IMR-90 (cell line): ENCODE results near the gene BMP2K. TPM values are rescaled to one million over a fixed set of nuclear protein-coding genes. Genes with fewer than 3 reads are reported as not detected.

Source experiments
- ATAC-seq: fragments of 200-7000 bp; cut with Tn5 transposase; 2 replicates; pipeline ENCODE4 v1.9.1; 2020; ENCODE audit warnings: low read depth, mild to moderate bottlenecking, moderate library complexity
- BruUV-seq: library from RNA; stranded (reverse); fragments of 400-500 nt; replicated peaks from 2 replicates; lab custom pipeline; 2021; lab: Mats Ljungman, UMichigan
- CTCF ChIA-PET: fragments of 300-600 bp; formaldehyde crosslinking; extraction: SDS; loops from one replicate; lab custom pipeline; 2021; ENCODE audit warnings: antibody characterized with exemption; lab: Yijun Ruan, JAX
- POLR2A ChIA-PET: fragments of 300-600 bp; sonication (Branson Sonifier 250); formaldehyde crosslinking; loops from one replicate; lab custom pipeline; 2022; ENCODE audit warnings: antibody characterized with exemption; ENCODE audit not compliant: unreplicated experiment; lab: Charles Lee
- DNase-seq: peaks from one replicate; pipeline ENCODE4 v3.0.0; 2013
- H2AFZ ChIP-seq: replicated peaks from 2 replicates; pipeline ENCODE3; 2013; ENCODE audit warnings: low read length, mild to moderate bottlenecking; ENCODE audit not compliant: poor library complexity
- H2AK5ac ChIP-seq: 2 replicates; pipeline ENCODE4 v1.6.1; 2013; ENCODE audit warnings: low read depth, low read length, inconsistent platforms
- H2AK9ac ChIP-seq: replicated peaks from 2 replicates; pipeline ENCODE3; 2013; ENCODE audit warnings: mild to moderate bottlenecking, low read depth, low read length, moderate library complexity; ENCODE audit not compliant: poor library complexity
- H2BK120ac ChIP-seq: 2 replicates; pipeline ENCODE4 v1.6.1; 2013; ENCODE audit warnings: low read depth, low read length, inconsistent platforms
- H2BK15ac ChIP-seq: 3 replicates; pipeline ENCODE4 v1.6.1; 2013; ENCODE audit warnings: low read depth, low read length, inconsistent platforms
- H2BK20ac ChIP-seq: 2 replicates; pipeline ENCODE4 v1.6.1; 2013; ENCODE audit warnings: low read depth, mild to moderate bottlenecking, inconsistent platforms, low read length, moderate library complexity
- H2BK5ac ChIP-seq: 2 replicates; pipeline ENCODE4 v1.6.1; 2013; ENCODE audit warnings: mild to moderate bottlenecking, low read depth, low read length, inconsistent platforms; ENCODE audit not compliant: poor library complexity, severe bottlenecking
- H3K14ac ChIP-seq: replicated peaks from 2 replicates; pipeline ENCODE4 v1.6.1; 2013; ENCODE audit warnings: low read depth, low read length, inconsistent platforms
- H3K18ac ChIP-seq: 2 replicates; pipeline ENCODE4 v1.6.1; 2013; ENCODE audit warnings: low read depth, low read length, control low read depth
- H3K23ac ChIP-seq: 2 replicates; pipeline ENCODE4 v1.6.1; 2013; ENCODE audit warnings: low read depth, low read length, inconsistent platforms
- H3K27ac ChIP-seq: 2 replicates; pipeline ENCODE4 v1.5.1; 2013; ENCODE audit warnings: mild to moderate bottlenecking, control low read depth, low read length; ENCODE audit not compliant: insufficient read depth
- H3K27me3 ChIP-seq: 2 replicates; pipeline ENCODE4 v1.6.1; 2013; ENCODE audit warnings: low read length; ENCODE audit not compliant: control insufficient read depth, insufficient read depth
- H3K36me3 ChIP-seq: 2 replicates; pipeline ENCODE4 v1.6.1; 2013; ENCODE audit warnings: low read length, mixed read lengths; ENCODE audit not compliant: control insufficient read depth, insufficient read depth
- H3K4ac ChIP-seq: 2 replicates; pipeline ENCODE4 v1.6.1; 2013; ENCODE audit warnings: low read depth, low read length, inconsistent platforms
- H3K4me1 ChIP-seq: 2 replicates; pipeline ENCODE4 v1.6.1; 2013; ENCODE audit warnings: low read length, mixed read lengths; ENCODE audit not compliant: control insufficient read depth, insufficient read depth
- H3K4me2 ChIP-seq: 2 replicates; pipeline ENCODE4 v1.6.1; 2013; ENCODE audit warnings: low read depth, mild to moderate bottlenecking, control low read depth, low read length, moderate library complexity
- H3K4me3 ChIP-seq: 2 replicates; pipeline ENCODE4 v1.5.1; 2013; ENCODE audit warnings: low read depth, mild to moderate bottlenecking, control low read depth, low read length, moderate library complexity; ENCODE audit not compliant: insufficient read depth
- H3K56ac ChIP-seq: 2 replicates; pipeline ENCODE4 v1.6.1; 2013; ENCODE audit warnings: low read length, inconsistent platforms; ENCODE audit not compliant: insufficient read depth; ENCODE audit errors: extremely low read depth
- H3K79me1 ChIP-seq, 2 experiments: 2 replicates each; pipeline ENCODE4 v1.6.1; 2013; ENCODE audit warnings: low read length in 2 of 2, inconsistent platforms in 1 of 2, low read depth in 1 of 2
- H3K9ac ChIP-seq: 2 replicates; pipeline ENCODE4 v1.6.1; 2013; ENCODE audit warnings: low read depth, low read length, control low read depth
- H3K9me1 ChIP-seq: 2 replicates; pipeline ENCODE4 v1.6.1; 2013; ENCODE audit warnings: low read length, inconsistent platforms; ENCODE audit not compliant: insufficient read depth
- H3K9me3 ChIP-seq: 2 replicates; pipeline ENCODE4 v1.6.1; 2013; ENCODE audit warnings: low read length; ENCODE audit not compliant: control insufficient read depth, insufficient read depth
- H4K20me1 ChIP-seq: 2 replicates; pipeline ENCODE4 v1.6.1; 2013; ENCODE audit warnings: low read length, inconsistent platforms; ENCODE audit not compliant: insufficient read depth
- H4K5ac ChIP-seq: 2 replicates; pipeline ENCODE4 v1.6.1; 2013; ENCODE audit warnings: mild to moderate bottlenecking, low read depth, low read length, control low read depth
- H4K8ac ChIP-seq, 2 experiments: 2 replicates each; pipeline ENCODE4 v1.6.1; 2013; ENCODE audit warnings: low read depth in 2 of 2, low read length in 2 of 2, control low read depth in 1 of 2, inconsistent platforms in 1 of 2
- H4K91ac ChIP-seq: 2 replicates; pipeline ENCODE4 v1.6.1; 2013; ENCODE audit warnings: low read depth, low read length, inconsistent platforms; ENCODE audit not compliant: insufficient read depth
- CEBPB ChIP-seq: IDR thresholded peaks from 2 replicates; pipeline ENCODE4 v1.6.1; 2012; ENCODE audit warnings: low read depth, low read length, improper control_type of control experiment
- CHD1 ChIP-seq: IDR thresholded peaks from 2 replicates; pipeline ENCODE4 v1.6.1; 2012; ENCODE audit warnings: low read depth, low read length, improper control_type of control experiment
- NFE2L2 ChIP-seq: fragments of 150-350 bp; IDR thresholded peaks from 2 replicates; pipeline ENCODE4 v1.6.1; 2016; ENCODE audit warnings: low read depth, mild to moderate bottlenecking, low read length
- POLR2A ChIP-seq: IDR thresholded peaks from 2 replicates; pipeline ENCODE4 v1.6.1; 2012; ENCODE audit warnings: mild to moderate bottlenecking, low read depth, low read length
- RAD21 ChIP-seq: IDR thresholded peaks from 2 replicates; pipeline ENCODE4 v1.6.1; 2012; ENCODE audit warnings: low read length, improper control_type of control experiment
- RFX5 ChIP-seq: IDR thresholded peaks from 2 replicates; pipeline ENCODE4 v1.8.0; 2012; ENCODE audit warnings: low read depth, mild to moderate bottlenecking, low read length, moderate library complexity
- SMC3 ChIP-seq: fragments of 150-350 bp; IDR thresholded peaks from 2 replicates; pipeline ENCODE4 v1.6.1; 2016; ENCODE audit warnings: low read depth, mild to moderate bottlenecking, antibody characterized with exemption, low read length, moderate library complexity
- USF2 ChIP-seq: fragments of 150-350 bp; IDR thresholded peaks from 2 replicates; pipeline ENCODE4 v1.6.1; 2017; ENCODE audit warnings: mild to moderate bottlenecking, antibody characterized with exemption, low read length, low read depth
- WGBS, 2 experiments: methylation state at CpG; one replicate each; pipeline versions ENCODE4 v1.1.5 to v1.1.7; 2013; ENCODE audit warnings: missing lambda C conversion rate in 2 of 2; ENCODE audit not compliant: insufficient read length in 1 of 2; ENCODE audit errors: extremely low coverage in 2 of 2; 5-methylcytosine and 5-hydroxymethylcytosine counted together
- dilution Hi-C: fragments of 300-500 bp; cut with HindIII; formaldehyde crosslinking; loops from one replicate; pipeline ENCODE4 v1.14.3; 2018; ENCODE audit warnings: low sequenced_read_pairs; ENCODE audit not compliant: unreplicated experiment
- in situ Hi-C: fragments of 300-500 bp; cut with MboI; formaldehyde crosslinking; loops from 3 replicates; pipeline ENCODE4 v1.14.3; 2019; ENCODE audit warnings: low sequenced_read_pairs, inconsistent platforms, mixed read lengths
- intact Hi-C: fragments of 100-400 bp; cut with micrococcal nuclease; formaldehyde crosslinking; loops from 2 replicates; pipeline ENCODE4 v1.10.0; 2022
- microRNA-seq, 2 experiments: library from miRNA; stranded (forward) in 1 of 2; unstranded in 1 of 2; fragments of 10-50 nt in 1 of 2; fragments of <30 nt in 1 of 2; gene quantifications in 1 of 2; microRNA quantifications in 1 of 2; one replicate each; pipeline versions ENCODE3 to v1.1.0; 2013 to 2020; ENCODE audit not compliant: insufficient read depth in 1 of 2, insufficient read length in 1 of 2, unreplicated experiment in 1 of 2
- polyA plus RNA-seq, 3 experiments: library from polyadenylated mRNA; depleted of rRNA; stranded (reverse); fragments of >200 nt; gene quantifications; 2 replicates each; pipeline ENCODE4 v1.2.3, GENCODE V29; 2012; ENCODE audit warnings: low replicate concordance in 1 of 3
- small RNA-seq, 5 experiments: library from RNA; depleted of rRNA; stranded (forward); fragments of <200 nt; gene quantifications; one replicate each; pipeline ENCODE3, GENCODE V24; 2012
- total RNA-seq: library from RNA; depleted of rRNA; stranded (reverse); fragments of >200 nt; gene quantifications from 2 replicates; pipeline ENCODE4 v1.2.3, GENCODE V29; 2012; rRNA removed

Gene BMP2K
- total and polyA plus RNA-seq, 2 of the 4 experiments (the other 2 are of a cell fraction): 15.8 to 46.1 TPM

GRCh38 chr4:78960926-78961325 lies 184.8 kb downstream of the BMP2K start:
- Histone ChIP-seq H2AK9ac (no peak overlapping the region), H2BK5ac (no peak overlapping the region), H4K20me1 (no peaks in the 10 kb centered on the region), H4K8ac (no peak overlapping the region), H3K27ac (no peak overlapping the region), H4K5ac (no peak overlapping the region), H2AK5ac (no peak overlapping the region), H3K14ac (no peak overlapping the region), H2BK15ac (no peak overlapping the region), H3K27me3 (no peaks in the 10 kb centered on the region; the same call in 1 of the 2 replicates), H3K18ac (no peak overlapping the region), H3K4ac (no peak overlapping the region), H2BK20ac (no peak overlapping the region), H3K4me1 (no peaks in the 10 kb centered on the region), H3K9ac (no peak overlapping the region), H3K56ac (no peak overlapping the region), H3K9me1 (no peaks in the 10 kb centered on the region; the same call in 1 of the 2 replicates), H4K91ac (no peak overlapping the region), H3K4me2 (no peak overlapping the region), H3K79me1 (no peaks in the 10 kb centered on the region), H3K9me3 (no peaks in the 10 kb centered on the region), H3K23ac (no peak overlapping the region), H3K36me3 (no peaks in the 10 kb centered on the region), H3K4me3 (no peak overlapping the region), H2AFZ (no peak overlapping the region), H2BK120ac (no peak overlapping the region)
- in situ Hi-C loops: no loop called here
- CTCF ChIA-PET: no interaction called here
- DNase-seq (no peak), ATAC-seq (no peak)
- dilution Hi-C loops: no loop called here
- no TSS peak for BruUV-seq
- POLR2A ChIA-PET: no interaction called here
- TF ChIP-seq SMC3 (no peak), USF2 (no peak), RFX5 (no peak), RAD21 (no peak), NFE2L2 (no peak), CHD1 (no peak), POLR2A (no peak), CEBPB (no peak)
- intact Hi-C loops: no loop called here
- no CpG with 5 or more reads among the region's 3 CpGs for WGBS, 2 experiments

Small RNAs within 50 kb of the gene (microRNA-seq; reads per million reads assigned to microRNA genes)
- gene AC098818.1 (ENCODE audit: insufficient read depth, insufficient read length) (not detected), gene MIR5096 (ENCODE audit: insufficient read depth in 1 of 2, insufficient read length in 1 of 2, unreplicated experiment in 1 of 2) (0 reads per million in 2 experiments), gene RN7SL127P (ENCODE audit: insufficient read depth, insufficient read length) (not detected)

Small RNAs within 50 kb of the gene (small RNA-seq; reads per million reads assigned to genes)
- 0 reads per million in 5 experiments for gene AC098818.1
- gene MIR5096: 0 reads per million in 5 experiments
- 0 reads per million in 5 experiments for gene RN7SL127P

Other genes with a start within 250 kb of the BMP2K start
- 5.0 and 5.3 TPM in 2 replicates for gene ANXA3, start 224.6 kb upstream of the BMP2K start, total RNA-seq
- 4.2 and 4.8 TPM in 2 replicates for gene ANXA3, start 224.6 kb upstream of the BMP2K start, polyA plus RNA-seq (2012; rRNA removed)
- gene PAQR3, start 163.1 kb downstream of the BMP2K start, total RNA-seq: 11.5 and 20.0 TPM in 2 replicates
- gene PAQR3, start 163.1 kb downstream of the BMP2K start, polyA plus RNA-seq (2012; rRNA removed): 8.2 and 11.8 TPM in 2 replicates